DOHH2 (cell line): ENCODE measurements around the gene SEL1L3.

Experiments used
- H3F3A ChIP-seq: fragments of 200-600 bp; sonication (generic), shearing (Covaris generic); 2 replicates; pipeline ENCODE4 v1.6.0; 2016; ENCODE audit warnings: antibody characterized with exemption, mild to moderate bottlenecking; ENCODE audit not compliant: control insufficient read depth, insufficient read depth
- H3K27ac ChIP-seq: fragments of 200-600 bp; sonication (generic); 2 replicates; pipeline ENCODE4 v1.5.1; 2014; ENCODE audit warnings: low read depth, mild to moderate bottlenecking, low read length, moderate library complexity
- H3K27me3 ChIP-seq: fragments of 200-600 bp; sonication (generic); 2 replicates; pipeline ENCODE4 v1.6.1; 2014; ENCODE audit warnings: mild to moderate bottlenecking, low read length, mixed read lengths; ENCODE audit not compliant: control insufficient read depth
- H3K36me3 ChIP-seq: fragments of 200-600 bp; sonication (generic); 2 replicates; pipeline ENCODE4 v1.6.1; 2014; ENCODE audit warnings: mild to moderate bottlenecking, low read length, moderate library complexity, mixed read lengths; ENCODE audit not compliant: control insufficient read depth
- H3K4me1 ChIP-seq: fragments of 200-600 bp; sonication (generic); 2 replicates; pipeline ENCODE4 v1.6.1; 2014; ENCODE audit warnings: mild to moderate bottlenecking, low read length, mixed read lengths; ENCODE audit not compliant: control insufficient read depth
- H3K4me2 ChIP-seq: fragments of 200-600 bp; sonication (generic); 2 replicates; pipeline ENCODE4 v1.6.0; 2014; ENCODE audit warnings: mild to moderate bottlenecking, low read length, moderate library complexity
- H3K4me3 ChIP-seq: fragments of 200-600 bp; sonication (generic); 2 replicates; pipeline ENCODE4 v1.5.1; 2014; ENCODE audit warnings: mild to moderate bottlenecking, low read length, mixed read lengths
- H3K79me2 ChIP-seq: fragments of 200-600 bp; sonication (generic); 2 replicates; pipeline ENCODE4 v1.6.1; 2014; ENCODE audit warnings: mild to moderate bottlenecking, low read length, mixed read lengths; ENCODE audit not compliant: control insufficient read depth
- H3K9me2 ChIP-seq: fragments of 200-600 bp; sonication (generic); replicated peaks from 2 replicates; pipeline ENCODE4 v1.6.1; 2014; ENCODE audit warnings: mild to moderate bottlenecking, low read length, mixed read lengths; ENCODE audit not compliant: control insufficient read depth
- H3K9me3 ChIP-seq: fragments of 200-600 bp; sonication (generic); 2 replicates; pipeline ENCODE4 v1.6.1; 2014; ENCODE audit warnings: antibody characterized with exemption, low read length, mixed read lengths; ENCODE audit not compliant: control insufficient read depth, insufficient read depth
- H4K20me1 ChIP-seq: fragments of 200-600 bp; sonication (generic); 2 replicates; pipeline ENCODE4 v1.6.0; 2014; ENCODE audit warnings: low read depth, mild to moderate bottlenecking, antibody characterized with exemption, low read length, moderate library complexity; ENCODE audit not compliant: control insufficient read depth, insufficient read depth
- EZH2phosphoT487 ChIP-seq: fragments of 200-600 bp; sonication (generic); IDR thresholded peaks from 2 replicates; pipeline ENCODE4 v1.6.1; 2017; ENCODE audit warnings: borderline replicate concordance, mild to moderate bottlenecking, antibody characterized with exemption, low read length, moderate library complexity, mixed read lengths
- TF ChIP-seq, protein P1 (sequence below): fragments of 200-600 bp; sonication (generic); IDR thresholded peaks from one replicate; pipeline ENCODE4 v1.5.1; 2014; ENCODE audit warnings: antibody characterized with exemption, mild to moderate bottlenecking, low read depth, low read length; ENCODE audit not compliant: poor library complexity, severe bottlenecking

The SEL1L3 gene

DNA sequence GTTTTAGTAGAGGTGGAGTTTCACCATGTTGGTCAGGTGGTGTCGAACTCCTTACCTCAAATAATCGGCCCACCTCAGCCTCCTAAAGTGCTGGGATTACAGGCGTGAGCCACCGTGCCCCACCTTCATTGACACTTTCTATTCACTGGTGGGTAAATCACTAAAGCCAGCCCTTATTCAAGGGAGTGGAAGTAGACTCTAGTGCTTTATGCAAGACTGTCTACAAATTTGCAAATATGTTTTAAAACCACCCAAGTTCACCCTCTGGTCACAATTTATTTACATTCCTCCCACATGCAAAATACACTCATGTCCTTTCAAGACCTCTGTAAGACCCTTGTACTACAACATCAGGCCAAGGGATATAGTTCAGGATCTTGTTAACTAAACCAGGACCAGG is 162.1 kb downstream of the SEL1L3 start:
- H3K4me1 ChIP-seq, result no peaks in the 10 kb centered on the region
- TF ChIP-seq EZH2phosphoT487, result no peak
- TF ChIP-seq, protein P1, sequence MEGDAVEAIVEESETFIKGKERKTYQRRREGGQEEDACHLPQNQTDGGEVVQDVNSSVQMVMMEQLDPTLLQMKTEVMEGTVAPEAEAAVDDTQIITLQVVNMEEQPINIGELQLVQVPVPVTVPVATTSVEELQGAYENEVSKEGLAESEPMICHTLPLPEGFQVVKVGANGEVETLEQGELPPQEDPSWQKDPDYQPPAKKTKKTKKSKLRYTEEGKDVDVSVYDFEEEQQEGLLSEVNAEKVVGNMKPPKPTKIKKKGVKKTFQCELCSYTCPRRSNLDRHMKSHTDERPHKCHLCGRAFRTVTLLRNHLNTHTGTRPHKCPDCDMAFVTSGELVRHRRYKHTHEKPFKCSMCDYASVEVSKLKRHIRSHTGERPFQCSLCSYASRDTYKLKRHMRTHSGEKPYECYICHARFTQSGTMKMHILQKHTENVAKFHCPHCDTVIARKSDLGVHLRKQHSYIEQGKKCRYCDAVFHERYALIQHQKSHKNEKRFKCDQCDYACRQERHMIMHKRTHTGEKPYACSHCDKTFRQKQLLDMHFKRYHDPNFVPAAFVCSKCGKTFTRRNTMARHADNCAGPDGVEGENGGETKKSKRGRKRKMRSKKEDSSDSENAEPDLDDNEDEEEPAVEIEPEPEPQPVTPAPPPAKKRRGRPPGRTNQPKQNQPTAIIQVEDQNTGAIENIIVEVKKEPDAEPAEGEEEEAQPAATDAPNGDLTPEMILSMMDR, result no peak
- no peak overlapping the region for H3K4me2 ChIP-seq
- H3K27me3 ChIP-seq, result peaks cover 1% of the 10 kb centered on the region
- H3K27ac ChIP-seq, result no peak overlapping the region
- H3F3A ChIP-seq, result no peaks in the 10 kb centered on the region
- H3K9me3 ChIP-seq, result no peaks in the 10 kb centered on the region
- no peaks in the 10 kb centered on the region for H3K79me2 ChIP-seq
- no peaks in the 10 kb centered on the region for H3K9me2 ChIP-seq
- no peak overlapping the region for H3K4me3 ChIP-seq
- no peaks in the 10 kb centered on the region for H4K20me1 ChIP-seq
- H3K36me3 ChIP-seq, result no peaks in the 10 kb centered on the region

DNA sequence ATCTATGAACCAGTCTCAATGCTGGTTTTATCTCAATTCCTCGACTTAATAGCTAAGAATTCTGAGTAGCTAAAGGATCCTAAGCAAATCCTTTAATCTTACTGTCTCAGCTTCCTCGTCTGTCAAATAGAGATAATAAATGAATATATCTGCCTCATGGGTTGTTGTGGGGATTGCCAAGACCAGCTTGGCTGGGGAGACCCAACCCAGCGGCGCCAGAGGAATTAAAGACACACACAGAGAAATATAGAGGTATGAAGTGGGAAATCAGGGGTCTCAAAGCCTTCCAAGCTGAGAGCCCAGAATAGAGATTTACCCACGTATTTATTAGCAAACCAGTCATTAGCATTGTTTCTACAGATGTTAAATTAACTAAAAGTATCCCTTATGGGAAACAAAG is 165.3 kb downstream of the SEL1L3 start:
- H3K27ac ChIP-seq, result no peak overlapping the region
- H3K4me1 ChIP-seq, result no peaks in the 10 kb centered on the region
- TF ChIP-seq, protein P1, result no peak
- no peak for TF ChIP-seq EZH2phosphoT487
- H3K9me2 ChIP-seq, result no peaks in the 10 kb centered on the region
- H3K4me2 ChIP-seq, result no peak overlapping the region
- no peak overlapping the region for H3K4me3 ChIP-seq
- no peaks in the 10 kb centered on the region for H3K9me3 ChIP-seq
- H3K27me3 ChIP-seq, result peaks cover 7% of the 10 kb centered on the region
- no peaks in the 10 kb centered on the region for H4K20me1 ChIP-seq
- H3K36me3 ChIP-seq, result no peaks in the 10 kb centered on the region
- H3K79me2 ChIP-seq, result no peaks in the 10 kb centered on the region
- no peaks in the 10 kb centered on the region for H3F3A ChIP-seq
